SU-DHL-6 (cell line): ENCODE measurements around the gene KHK.

Experiments used
- H2AFZ ChIP-seq: fragments of 200-600 bp; sonication (generic); 2 replicates; pipeline ENCODE4 v1.6.1; 2014; ENCODE audit warnings: low read depth, mild to moderate bottlenecking, moderate library complexity, mixed read lengths, antibody characterized with exemption, low read length; ENCODE audit not compliant: severe bottlenecking
- H3F3A ChIP-seq: fragments of 200-600 bp; shearing (Covaris generic); 2 replicates; pipeline ENCODE4 v1.6.0; 2016; ENCODE audit warnings: antibody characterized with exemption, mild to moderate bottlenecking; ENCODE audit not compliant: insufficient read depth
- H3K27ac ChIP-seq: fragments of 200-600 bp; sonication (generic); 2 replicates; pipeline ENCODE4 v1.5.1; 2016; ENCODE audit warnings: low read depth, mild to moderate bottlenecking, low read length, moderate library complexity, mixed read lengths
- H3K27me3 ChIP-seq: fragments of 200-600 bp; sonication (generic), shearing (Covaris generic); 2 replicates; pipeline ENCODE4 v1.6.0; 2014; ENCODE audit warnings: mild to moderate bottlenecking, low read length
- H3K36me3 ChIP-seq: fragments of 200-600 bp; sonication (generic); 2 replicates; pipeline ENCODE4 v1.6.1; 2014; ENCODE audit warnings: mild to moderate bottlenecking, low read length, mixed read lengths
- H3K4me2 ChIP-seq: fragments of 300-600, 200-600 bp; shearing (Covaris generic), sonication (generic); 2 replicates; pipeline ENCODE4 v1.6.0; 2014; ENCODE audit warnings: low read length, low read depth, mild to moderate bottlenecking; ENCODE audit not compliant: poor library complexity, severe bottlenecking
- H3K4me3 ChIP-seq: fragments of 200-600 bp; sonication (generic); 2 replicates; pipeline ENCODE4 v1.5.1; 2014; ENCODE audit warnings: antibody characterized with exemption, low read length, mild to moderate bottlenecking, mixed read lengths; ENCODE audit not compliant: insufficient read depth, poor library complexity, severe bottlenecking
- H3K79me2 ChIP-seq: fragments of 200-600 bp; sonication (generic); 2 replicates; pipeline ENCODE4 v1.6.1; 2014; ENCODE audit warnings: mild to moderate bottlenecking, low read length, moderate library complexity; ENCODE audit not compliant: insufficient read depth
- H3K9ac ChIP-seq: fragments of 200-600 bp; sonication (generic); 2 replicates; pipeline ENCODE4 v1.7.0; 2014; ENCODE audit warnings: mild to moderate bottlenecking, low read length
- H3K9me2 ChIP-seq: fragments of 200-600 bp; sonication (generic); replicated peaks from 2 replicates; pipeline ENCODE4 v1.6.1; 2014; ENCODE audit warnings: low read length; ENCODE audit not compliant: insufficient read depth
- H3K9me3 ChIP-seq: fragments of 200-600 bp; sonication (generic); 2 replicates; pipeline ENCODE4 v1.6.1; 2014; ENCODE audit warnings: low read length, mixed read lengths; ENCODE audit not compliant: insufficient read depth
- H4K20me1 ChIP-seq: fragments of 200-600 bp; sonication (generic); 2 replicates; pipeline ENCODE4 v1.6.1; 2014; ENCODE audit warnings: low read depth, mild to moderate bottlenecking, antibody characterized with exemption, low read length, moderate library complexity, mixed read lengths
- CTCF ChIP-seq: fragments of 200-600 bp; sonication (generic); IDR thresholded peaks from one replicate; pipeline ENCODE4 v1.5.1; 2017; ENCODE audit warnings: antibody characterized with exemption, mild to moderate bottlenecking, low read length, moderate library complexity; ENCODE audit not compliant: insufficient read depth, poor library complexity, severe bottlenecking
- EZH2phosphoT487 ChIP-seq: fragments of 200-600 bp; sonication (generic), shearing (Covaris generic); conservative IDR thresholded peaks from 2 replicates; pipeline ENCODE4 v1.6.1; 2018; ENCODE audit warnings: mild to moderate bottlenecking, antibody characterized with exemption, low read length, moderate library complexity, mixed read lengths

The KHK gene

GRCh38 chr2:27039426-27039825 lies 47.1 kb upstream of the KHK start:
- H3K27me3 ChIP-seq, result no peaks in the 10 kb centered on the region
- H3K36me3 ChIP-seq, result no peaks in the 10 kb centered on the region
- no peaks in the 10 kb centered on the region for H3F3A ChIP-seq
- no peak overlapping the region for H3K4me2 ChIP-seq
- no peak for TF ChIP-seq CTCF
- TF ChIP-seq EZH2phosphoT487, result no peak
- H3K4me3 ChIP-seq, result no peak overlapping the region
- no peak overlapping the region for H3K9ac ChIP-seq
- H2AFZ ChIP-seq, result no peak overlapping the region
- no peaks in the 10 kb centered on the region for H4K20me1 ChIP-seq
- H3K9me2 ChIP-seq, result no peaks in the 10 kb centered on the region
- no peaks in the 10 kb centered on the region for H3K9me3 ChIP-seq
- no peak overlapping the region for H3K27ac ChIP-seq
- H3K79me2 ChIP-seq, result no peaks in the 10 kb centered on the region

GRCh38 chr2:27039871-27040270 lies 46.7 kb upstream of the KHK start:
- Histone ChIP-seq H4K20me1 (no peaks in the 10 kb centered on the region), H3K36me3 (no peaks in the 10 kb centered on the region)

GRCh38 chr2:27040282-27040681 lies 46.3 kb upstream of the KHK start:
- no peak overlapping the region for H3K4me3 ChIP-seq

More at GRCh38 chr2:27039871-27040270, 46.7 kb upstream of the KHK start:
- H3F3A ChIP-seq, result no peaks in the 10 kb centered on the region
- no peaks in the 10 kb centered on the region for H3K79me2 ChIP-seq
- no peaks in the 10 kb centered on the region for H3K9me2 ChIP-seq
- H2AFZ ChIP-seq, result no peak overlapping the region
- no peak overlapping the region for H3K9ac ChIP-seq
- no peaks in the 10 kb centered on the region for H3K9me3 ChIP-seq
- TF ChIP-seq EZH2phosphoT487 (no peak), CTCF (no peak)
- H3K4me2 ChIP-seq, result no peak overlapping the region
- H3K27me3 ChIP-seq, result no peaks in the 10 kb centered on the region
- H3K27ac ChIP-seq, result no peak overlapping the region
- no peak overlapping the region for H3K4me3 ChIP-seq

More at GRCh38 chr2:27040282-27040681, 46.3 kb upstream of the KHK start:
- no peak overlapping the region for H3K9ac ChIP-seq
- H3K9me2 ChIP-seq, result no peaks in the 10 kb centered on the region
- H3K4me2 ChIP-seq, result no peak overlapping the region
- no peaks in the 10 kb centered on the region for H4K20me1 ChIP-seq
- H3F3A ChIP-seq, result no peaks in the 10 kb centered on the region
- H3K27me3 ChIP-seq, result no peaks in the 10 kb centered on the region
- no peak for TF ChIP-seq CTCF
- TF ChIP-seq EZH2phosphoT487, result no peak
- H3K9me3 ChIP-seq, result no peaks in the 10 kb centered on the region
- H3K36me3 ChIP-seq, result no peaks in the 10 kb centered on the region
- no peak overlapping the region for H3K27ac ChIP-seq
- H3K79me2 ChIP-seq, result no peaks in the 10 kb centered on the region
- no peak overlapping the region for H2AFZ ChIP-seq
